Measurements from ENCODE around the gene SERPINA12.
"Not testable (repeated sequence)": the region's sequence is repeated elsewhere in the genome, so short reads cannot be mapped to it uniquely, and the experiment has no call there.

SERPINA12 gene

GRCh38 chr14:94535506-94535905 is 26.2 kb upstream of the SERPINA12 start:
- DNase-seq: no peak

- no peak for DNase-seq
Observed at GRCh38 chr14:94532447-94532846, 23.2 kb upstream of the SERPINA12 start.

- DNase-seq: no peak
Observed at GRCh38 chr14:94531187-94531586, 21.9 kb upstream of the SERPINA12 start.

- no peak for DNase-seq
Observed at GRCh38 chr14:94524093-94524492, 14.8 kb upstream of the SERPINA12 start.

- DNase-seq: no peak
Observed at GRCh38 chr14:94523265-94523664, 14.0 kb upstream of the SERPINA12 start.

- no peak for DNase-seq
Observed at GRCh38 chr14:94522115-94522724, 13.0 kb upstream of the SERPINA12 start.

- DNase-seq: no peak
Observed at GRCh38 chr14:94521375-94522114, 12.3 kb upstream of the SERPINA12 start.

- DNase-seq: no peak
Observed at GRCh38 chr14:94517641-94518257, 8.5 kb upstream of the SERPINA12 start.

GRCh38 chr14:94517248-94517640 is 8.0 kb upstream of the SERPINA12 start:
- DNase-seq: no peak

GRCh38 chr14:94515856-94516255 is 6.6 kb upstream of the SERPINA12 start:
- no peak for DNase-seq

GRCh38 chr14:94515426-94515825 is 6.2 kb upstream of the SERPINA12 start:
- no peak for DNase-seq

- DNase-seq: no peak
Observed at GRCh38 chr14:94514351-94514750, 5.1 kb upstream of the SERPINA12 start.

- DNase-seq: not testable (repeated sequence)
Observed at GRCh38 chr14:94510481-94510880, 1.2 kb upstream of the SERPINA12 start.

- DNase-seq: no peak
Observed at GRCh38 chr14:94505641-94506040, 3.6 kb downstream of the SERPINA12 start.

- DNase-seq: no peak
Observed at GRCh38 chr14:94505206-94505605, 4.1 kb downstream of the SERPINA12 start.

- no peak for DNase-seq
Observed at GRCh38 chr14:94501588-94502516, 7.4 kb downstream of the SERPINA12 start.

- DNase-seq: no peak
Observed at GRCh38 chr14:94500264-94500663, 9.0 kb downstream of the SERPINA12 start.

GRCh38 chr14:94499673-94500072 is 9.6 kb downstream of the SERPINA12 start:
- DNase-seq: no peak

GRCh38 chr14:94498215-94498614 is 11.1 kb downstream of the SERPINA12 start:
- DNase-seq: no peak

GRCh38 chr14:94494085-94494484 is 15.2 kb downstream of the SERPINA12 start:
- DNase-seq: no peak

GRCh38 chr14:94491511-94491910 is 17.8 kb downstream of the SERPINA12 start:
- DNase-seq: peak; percentile 8

- no peak for DNase-seq
Observed at GRCh38 chr14:94489336-94489735, 19.9 kb downstream of the SERPINA12 start.

- DNase-seq: no peak
Observed at GRCh38 chr14:94486883-94487282, 22.4 kb downstream of the SERPINA12 start.
